Activated CD8-positive, alpha-beta T cell treated with anti-CD3 and anti-CD28 coated beads for 36 hours (primary cell): ENCODE measurements around the gene PINK1. TPM values are rescaled to one million over a fixed set of nuclear protein-coding genes. Genes with fewer than 3 reads are reported as not detected.

Source experiments
- ATAC-seq: fragments of 200-7000 bp; cut with Tn5 transposase; one replicate; pipeline ENCODE4 v1.10.0; 2021; ENCODE audit warnings: mild to moderate bottlenecking, moderate library complexity
- CTCF ChIA-PET: fragments of 350-600 bp; sonication (Branson Sonifier 250); formaldehyde crosslinking; loops from one replicate; lab custom pipeline; 2021; ENCODE audit warnings: antibody characterized with exemption; lab: Charles Lee
- POLR2A ChIA-PET: fragments of 350-600 bp; sonication (Branson Sonifier 250); formaldehyde crosslinking; loops from one replicate; lab custom pipeline; 2021; ENCODE audit warnings: antibody characterized with exemption; lab: Charles Lee
- DNase-seq: peaks from one replicate; pipeline ENCODE4 v3.0.0-alpha.2; 2020
- H3K27ac Mint-ChIP-seq: one replicate; pipeline ENCODE4 v1.8.0; 2021; ENCODE audit warnings: mild to moderate bottlenecking, mixed read lengths
- H3K27me3 Mint-ChIP-seq: one replicate; pipeline ENCODE4 v1.8.0; 2021; ENCODE audit warnings: mixed read lengths
- H3K36me3 Mint-ChIP-seq: one replicate; pipeline ENCODE4 v1.8.0; 2021; ENCODE audit warnings: low read depth, mixed read lengths
- H3K4me1 Mint-ChIP-seq: one replicate; pipeline ENCODE4 v1.8.0; 2021; ENCODE audit warnings: low read depth, mixed read lengths
- H3K4me3 Mint-ChIP-seq: one replicate; pipeline ENCODE4 v1.8.0; 2021; ENCODE audit warnings: mild to moderate bottlenecking, moderate library complexity, mixed read lengths
- H3K9me3 Mint-ChIP-seq: one replicate; pipeline ENCODE4 v1.8.0; 2021; ENCODE audit warnings: mixed read lengths
- intact Hi-C: fragments of 100-400 bp; cut with micrococcal nuclease; formaldehyde crosslinking; loops from one replicate; pipeline ENCODE4 v1.10.0; 2022
- total RNA-seq, 2 experiments: library from RNA; stranded (reverse); gene quantifications; one replicate each; pipeline ENCODE4 v1.2.3, GENCODE V29; 2021
- TF ChIP-seq, protein P1 (sequence below): fragments of 200-600 bp; IDR thresholded peaks from one replicate; pipeline ENCODE4 v1.8.0; 2022; ENCODE audit warnings: antibody characterized with exemption, mild to moderate bottlenecking

Gene PINK1
- total RNA-seq, result 1 to 10 TPM; 2.7 to 3.3 TPM

DNA sequence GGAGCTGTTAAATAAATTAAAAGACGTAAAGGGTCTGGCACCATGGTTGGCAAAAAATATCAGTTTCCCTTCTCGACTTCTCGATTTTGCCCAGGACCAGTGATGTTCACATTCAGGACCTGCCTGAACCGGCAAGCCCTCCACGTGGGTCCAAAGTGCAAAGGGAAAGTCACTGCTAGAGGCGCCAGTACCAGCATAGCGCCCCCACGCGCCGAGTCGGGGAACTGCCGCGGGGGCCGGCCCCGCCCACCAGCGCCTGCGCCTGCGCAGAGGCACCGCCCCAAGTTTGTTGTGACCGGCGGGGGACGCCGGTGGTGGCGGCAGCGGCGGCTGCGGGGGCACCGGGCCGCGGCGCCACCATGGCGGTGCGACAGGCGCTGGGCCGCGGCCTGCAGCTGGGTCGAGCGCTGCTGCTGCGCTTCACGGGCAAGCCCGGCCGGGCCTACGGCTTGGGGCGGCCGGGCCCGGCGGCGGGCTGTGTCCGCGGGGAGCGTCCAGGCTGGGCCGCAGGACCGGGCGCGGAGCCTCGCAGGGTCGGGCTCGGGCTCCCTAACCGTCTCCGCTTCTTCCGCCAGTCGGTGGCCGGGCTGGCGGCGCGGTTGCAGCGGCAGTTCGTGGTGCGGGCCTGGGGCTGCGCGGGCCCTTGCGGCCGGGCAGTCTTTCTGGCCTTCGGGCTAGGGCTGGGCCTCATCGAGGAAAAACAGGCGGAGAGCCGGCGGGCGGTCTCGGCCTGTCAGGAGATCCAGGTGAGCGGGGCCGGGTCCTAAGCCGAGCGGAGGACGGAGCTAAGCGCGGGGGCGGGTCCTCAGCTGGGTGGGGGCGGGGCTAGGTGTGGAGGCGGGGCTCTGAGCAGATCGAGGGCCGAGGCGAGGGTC, at the start of gene PINK1:
Gene PINK1, plus strand, starts transcription at position 269 of the 875 bp plus-strand sequence. Its CDS starts 91 bp downstream, at position 360.
- DNase-seq (peak; percentile 86), ATAC-seq (peak; percentile 92)
- CTCF ChIA-PET, result interaction anchor here (0.6 to 3.2 kb wide), 44 partner anchors 8 to 1128 kb away, joined by 3 to 31 read pairs (median 4); partner anchors contain the start of genes DDOST, FAM43B and MUL1
- no peaks in the 10 kb centered on the region for H3K36me3 Mint-ChIP-seq
- POLR2A ChIA-PET, result interaction anchor here (0.6 to 1.8 kb wide), 4 partner anchors 15 to 31 kb away, joined by 3 to 6 read pairs (median 3); no protein-coding TSS in a partner anchor
- TF ChIP-seq, protein P1, sequence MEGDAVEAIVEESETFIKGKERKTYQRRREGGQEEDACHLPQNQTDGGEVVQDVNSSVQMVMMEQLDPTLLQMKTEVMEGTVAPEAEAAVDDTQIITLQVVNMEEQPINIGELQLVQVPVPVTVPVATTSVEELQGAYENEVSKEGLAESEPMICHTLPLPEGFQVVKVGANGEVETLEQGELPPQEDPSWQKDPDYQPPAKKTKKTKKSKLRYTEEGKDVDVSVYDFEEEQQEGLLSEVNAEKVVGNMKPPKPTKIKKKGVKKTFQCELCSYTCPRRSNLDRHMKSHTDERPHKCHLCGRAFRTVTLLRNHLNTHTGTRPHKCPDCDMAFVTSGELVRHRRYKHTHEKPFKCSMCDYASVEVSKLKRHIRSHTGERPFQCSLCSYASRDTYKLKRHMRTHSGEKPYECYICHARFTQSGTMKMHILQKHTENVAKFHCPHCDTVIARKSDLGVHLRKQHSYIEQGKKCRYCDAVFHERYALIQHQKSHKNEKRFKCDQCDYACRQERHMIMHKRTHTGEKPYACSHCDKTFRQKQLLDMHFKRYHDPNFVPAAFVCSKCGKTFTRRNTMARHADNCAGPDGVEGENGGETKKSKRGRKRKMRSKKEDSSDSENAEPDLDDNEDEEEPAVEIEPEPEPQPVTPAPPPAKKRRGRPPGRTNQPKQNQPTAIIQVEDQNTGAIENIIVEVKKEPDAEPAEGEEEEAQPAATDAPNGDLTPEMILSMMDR, result peak; percentile 99
- peak within 1 kb of the TSS; percentile 73 for H3K27ac Mint-ChIP-seq
- peaks cover 2% of the 10 kb centered on the region for H3K27me3 Mint-ChIP-seq
- peaks cover 11% of the 10 kb centered on the region for H3K4me1 Mint-ChIP-seq
- peaks cover 3% of the 10 kb centered on the region for H3K9me3 Mint-ChIP-seq
- H3K4me3 Mint-ChIP-seq, result peak within 1 kb of the TSS; percentile 81
- intact Hi-C loops, result no loop called here

DNA sequence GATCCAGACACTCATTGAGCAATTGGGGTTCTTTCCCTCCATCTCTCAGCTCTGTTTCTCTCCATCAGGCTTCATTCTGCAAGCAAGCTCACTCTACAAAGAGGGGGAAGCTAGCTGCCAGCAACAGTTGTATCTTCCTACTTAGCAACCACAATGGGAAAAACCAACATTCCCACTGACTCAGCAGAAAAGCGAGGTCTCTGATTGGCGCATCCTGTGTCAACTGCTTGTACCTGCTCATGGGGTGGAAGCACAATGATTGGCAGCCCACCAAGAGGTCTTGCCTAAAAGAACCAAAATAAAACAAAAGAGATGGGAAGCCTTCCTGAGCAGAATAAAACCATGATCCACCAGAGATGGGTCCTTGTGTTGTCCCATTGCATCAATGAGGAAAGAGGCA, 48.4 kb upstream of the PINK1 start:
- Mint-ChIP-seq H3K4me1 (no peaks in the 10 kb centered on the region), H3K9me3 (no peaks in the 10 kb centered on the region), H3K27ac (no peak overlapping the region), H3K27me3 (peaks cover 31% of the 10 kb centered on the region), H3K36me3 (no peaks in the 10 kb centered on the region), H3K4me3 (no peak overlapping the region)
- TF ChIP-seq, protein P1, result no peak
- POLR2A ChIA-PET, result no interaction called here
- CTCF ChIA-PET, result no interaction called here
- intact Hi-C loops, result no loop called here
- DNase-seq, result no peak
- ATAC-seq, result no peak

DNA sequence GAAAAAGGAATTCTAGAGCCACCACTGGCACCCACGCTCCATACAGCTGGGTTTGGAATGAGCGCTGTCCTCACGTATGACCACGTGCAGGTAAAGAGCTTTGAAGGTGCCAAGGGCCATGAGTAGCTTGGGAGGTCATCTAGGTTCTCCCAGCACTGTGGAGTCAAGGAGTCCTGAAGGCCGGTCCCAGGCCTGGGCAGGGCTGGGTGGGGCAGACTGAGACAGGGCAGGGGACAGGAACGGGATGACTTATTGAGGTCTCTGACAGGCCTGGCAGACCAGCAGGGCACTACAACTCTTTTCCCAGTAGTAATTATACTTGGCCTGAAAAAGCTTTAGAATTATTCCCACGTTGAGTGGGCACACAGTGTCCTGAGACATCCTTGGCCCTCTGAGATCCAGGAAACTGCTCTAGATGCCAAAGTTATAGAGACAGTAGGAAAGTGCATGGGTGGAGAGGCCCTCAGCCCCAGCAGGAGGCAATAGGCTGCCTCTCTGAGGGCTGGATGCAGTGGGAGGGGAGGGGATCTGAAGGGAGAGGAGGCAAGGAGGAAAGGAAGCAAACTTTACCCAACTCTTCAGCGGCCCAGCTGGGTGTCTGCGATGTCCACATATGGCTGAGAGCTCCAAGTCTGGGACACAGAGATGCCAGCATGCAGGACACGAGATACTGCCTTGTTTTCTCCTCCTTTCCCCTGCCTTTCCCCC, 46.2 kb upstream of the PINK1 start:
- TF ChIP-seq, protein P1, result no peak
- H3K9me3 Mint-ChIP-seq, result no peaks in the 10 kb centered on the region
- no peak overlapping the region for H3K4me3 Mint-ChIP-seq
- CTCF ChIA-PET, result no interaction called here
- intact Hi-C loops, result no loop called here
- H3K4me1 Mint-ChIP-seq, result no peaks in the 10 kb centered on the region
- ATAC-seq (no peak), DNase-seq (no peak)
- POLR2A ChIA-PET, result no interaction called here
- peaks cover 43% of the 10 kb centered on the region for H3K27me3 Mint-ChIP-seq
- no peaks in the 10 kb centered on the region for H3K36me3 Mint-ChIP-seq
- H3K27ac Mint-ChIP-seq, result no peak overlapping the region

DNA sequence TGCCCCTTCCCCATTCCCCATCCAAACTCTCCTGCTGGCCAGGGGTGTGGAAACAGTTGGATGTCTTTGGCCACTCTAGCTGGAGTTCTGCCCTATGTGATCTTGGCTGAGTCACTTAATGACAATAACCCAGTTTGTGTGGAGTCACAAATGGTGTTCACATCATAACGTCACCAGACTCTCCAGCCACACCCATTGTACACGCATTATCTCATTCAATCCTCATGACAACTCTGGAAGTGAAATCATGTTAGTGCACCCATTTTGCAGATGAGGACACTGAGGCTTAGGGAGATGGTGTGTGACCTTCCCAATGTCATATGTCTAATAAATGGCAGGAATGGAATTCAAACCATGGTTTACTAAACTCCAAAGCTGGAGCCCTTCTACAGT, 45.6 kb upstream of the PINK1 start:
- Mint-ChIP-seq H3K36me3 (no peaks in the 10 kb centered on the region), H3K4me1 (no peaks in the 10 kb centered on the region), H3K4me3 (no peak overlapping the region), H3K27ac (no peak overlapping the region), H3K27me3 (peaks cover 44% of the 10 kb centered on the region), H3K9me3 (no peaks in the 10 kb centered on the region)
- DNase-seq (no peak), ATAC-seq (no peak)
- ChIA-PET POLR2A (no interaction called here), CTCF (no interaction called here)
- intact Hi-C loops, result no loop called here
- TF ChIP-seq, protein P1, result no peak
